HFFc6 (cell line): ENCODE measurements around the gene COL4A2. TPM values are rescaled to one million over a fixed set of nuclear protein-coding genes. Genes with fewer than 3 reads are reported as not detected.

Source experiments
- DNase-seq: peaks from one replicate; pipeline ENCODE4 v3.0.0-alpha.2; 2018
- H3K27ac Mint-ChIP-seq: 2 replicates; pipeline ENCODE4 v1.8.0; 2020; ENCODE audit warnings: mild to moderate bottlenecking, mixed read lengths
- H3K27me3 Mint-ChIP-seq: 2 replicates; pipeline ENCODE4 v1.8.0; 2021; ENCODE audit warnings: mild to moderate bottlenecking, moderate library complexity, mixed read lengths; ENCODE audit not compliant: insufficient read depth
- H3K36me3 Mint-ChIP-seq: 2 replicates; pipeline ENCODE4 v1.8.0; 2021; ENCODE audit warnings: low read depth, mixed read lengths
- H3K4me1 Mint-ChIP-seq: 2 replicates; pipeline ENCODE4 v1.8.0; 2020; ENCODE audit warnings: low read depth, mixed read lengths
- H3K4me3 Mint-ChIP-seq: 2 replicates; pipeline ENCODE4 v1.8.0; 2020; ENCODE audit warnings: mild to moderate bottlenecking, moderate library complexity, mixed read lengths
- H3K9me3 Mint-ChIP-seq: 2 replicates; pipeline ENCODE4 v1.8.0; 2020; ENCODE audit warnings: mild to moderate bottlenecking, mixed read lengths
- CTCF ChIP-seq: fragments of 200-600 bp; sonication (generic); IDR thresholded peaks from 2 replicates; pipeline ENCODE4 v1.5.0; 2021; ENCODE audit warnings: antibody characterized with exemption, mild to moderate bottlenecking
- total RNA-seq, 6 experiments: library from RNA; stranded (reverse); fragmentation: NEBNext Ultra II Directional; extraction: Animal tissue kit (Norgen Biotek cat#: 25700); gene quantifications; 2 replicates in 1 of 6; 3 replicates in 5 of 6; pipeline ENCODE4 v1.2.3, GENCODE V29; 2021

COL4A2 gene
- total RNA-seq, 6 experiments from 2014 or later, result 202 to 327 (median 217) TPM

DNA sequence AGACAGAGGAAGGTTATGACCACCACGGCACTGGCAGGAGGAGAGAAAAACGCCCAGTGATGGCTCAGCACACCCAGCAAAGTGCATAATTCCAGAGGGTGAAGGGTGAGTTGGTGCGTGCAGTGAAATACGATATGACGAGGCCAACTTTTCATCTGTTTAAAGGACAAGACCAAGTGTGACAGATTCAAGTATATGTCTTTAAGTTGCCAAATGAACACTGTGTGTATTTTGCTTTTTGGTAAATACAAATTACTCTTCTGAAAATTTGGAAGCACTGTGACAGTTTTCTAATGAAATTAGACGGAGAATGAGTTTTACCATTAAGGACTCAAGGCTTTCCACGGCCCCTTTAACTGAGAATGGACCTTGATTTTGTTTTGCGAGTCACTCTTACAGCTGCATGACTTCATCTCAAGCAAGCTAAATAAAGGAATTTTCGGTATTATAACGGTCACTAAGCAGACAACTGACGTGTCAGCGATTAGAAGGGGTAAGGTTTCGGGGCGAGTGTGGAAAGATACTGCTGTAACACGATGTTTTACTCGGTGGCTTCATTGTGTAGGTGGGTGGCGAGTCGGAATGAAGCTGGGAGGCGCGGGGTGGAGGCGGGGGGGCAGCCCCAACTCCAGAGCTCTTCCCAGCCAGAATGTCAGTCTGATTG is 22.8 kb downstream of the COL4A2 start:
- Mint-ChIP-seq H3K36me3 (peaks cover 49% of the 10 kb centered on the region), H3K4me3 (peak overlapping the region; percentile 68), H3K27me3 (peaks cover 3% of the 10 kb centered on the region), H3K4me1 (peaks cover 93% of the 10 kb centered on the region), H3K27ac (peak overlapping the region; percentile 81), H3K9me3 (no peaks in the 10 kb centered on the region)
- TF ChIP-seq CTCF, result no peak
- DNase-seq, result no peak

- DNase-seq, result peak; percentile 81
- H3K27me3 Mint-ChIP-seq, result peaks cover 3% of the 10 kb centered on the region
- H3K9me3 Mint-ChIP-seq, result no peaks in the 10 kb centered on the region
- no peak for TF ChIP-seq CTCF
- H3K27ac Mint-ChIP-seq, result peak overlapping the region; percentile 81
- peak overlapping the region; percentile 68 for H3K4me3 Mint-ChIP-seq
- peaks cover 52% of the 10 kb centered on the region for H3K36me3 Mint-ChIP-seq
- peaks cover 96% of the 10 kb centered on the region for H3K4me1 Mint-ChIP-seq
Measured at GRCh38 chr13:110330491-110331011, 23.5 kb downstream of the COL4A2 start.

DNA sequence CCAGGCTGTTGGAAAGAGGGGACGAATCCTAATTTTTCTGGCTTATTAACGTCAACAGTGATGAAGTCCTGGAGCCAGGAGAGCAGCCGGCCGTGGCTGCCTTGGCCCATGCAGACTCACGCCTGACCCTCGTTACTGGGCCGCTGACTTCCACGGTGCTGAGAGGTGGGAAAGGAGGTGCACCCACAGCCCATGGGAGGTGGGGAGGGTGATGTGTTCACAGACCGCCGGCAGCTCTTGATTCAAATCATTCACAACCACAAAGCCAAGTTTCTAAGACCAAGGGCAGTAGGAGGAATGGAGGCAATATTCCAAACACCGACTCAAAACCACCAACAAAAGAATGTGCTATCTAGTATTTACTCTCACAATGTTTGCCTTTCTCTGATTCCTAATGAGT is 24.3 kb downstream of the COL4A2 start:
- no peak for TF ChIP-seq CTCF
- Mint-ChIP-seq H3K27ac (peak overlapping the region; percentile 81), H3K4me1 (peaks cover 100% of the 10 kb centered on the region), H3K4me3 (peak overlapping the region; percentile 68), H3K27me3 (peaks cover 3% of the 10 kb centered on the region), H3K9me3 (no peaks in the 10 kb centered on the region), H3K36me3 (peaks cover 56% of the 10 kb centered on the region)
- no peak for DNase-seq

DNA sequence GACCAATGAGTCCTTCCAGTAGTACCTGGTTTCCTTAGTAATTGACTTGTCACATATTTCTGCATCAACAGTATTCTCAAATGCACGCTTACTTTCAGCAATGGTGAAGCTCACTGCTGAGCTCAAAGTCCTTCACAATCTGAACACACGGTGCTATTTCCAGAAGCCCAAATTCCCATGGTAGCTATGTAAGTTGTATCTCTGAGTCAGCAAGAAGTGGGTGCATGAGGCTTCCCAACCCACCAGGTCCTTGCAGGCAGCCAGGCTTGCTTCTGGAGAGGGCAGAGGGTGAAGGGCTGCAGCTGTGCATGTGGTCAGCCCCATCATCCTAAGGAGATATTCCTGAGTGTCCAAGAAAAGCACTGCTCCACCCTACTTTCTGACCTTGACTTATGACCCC is 25.7 kb downstream of the COL4A2 start:
- Mint-ChIP-seq H3K4me1 (peaks cover 99% of the 10 kb centered on the region), H3K4me3 (no peak overlapping the region), H3K27ac (no peak overlapping the region), H3K27me3 (no peaks in the 10 kb centered on the region; the same call in 1 of the 2 replicates), H3K36me3 (peaks cover 49% of the 10 kb centered on the region), H3K9me3 (no peaks in the 10 kb centered on the region)
- no peak for TF ChIP-seq CTCF
- DNase-seq, result no peak

GRCh38 chr13:110333837-110334236 is 26.8 kb downstream of the COL4A2 start:
- Mint-ChIP-seq H3K36me3 (peaks cover 46% of the 10 kb centered on the region), H3K27me3 (no peaks in the 10 kb centered on the region; the same call in 1 of the 2 replicates), H3K27ac (no peak overlapping the region), H3K9me3 (no peaks in the 10 kb centered on the region), H3K4me3 (no peak overlapping the region), H3K4me1 (peaks cover 99% of the 10 kb centered on the region)
- no peak for DNase-seq
- TF ChIP-seq CTCF, result no peak
